IMR-90 (cell line): ENCODE data around the gene GALNT3. TPM values are rescaled to one million over a fixed set of nuclear protein-coding genes. Genes with fewer than 3 reads are reported as not detected.

Source experiments
- ATAC-seq: fragments of 200-7000 bp; cut with Tn5 transposase; 2 replicates; pipeline ENCODE4 v1.9.1; 2020; ENCODE audit warnings: low read depth, mild to moderate bottlenecking, moderate library complexity
- BruUV-seq: library from RNA; stranded (reverse); fragments of 400-500 nt; replicated peaks from 2 replicates; lab custom pipeline; 2021; lab: Mats Ljungman, UMichigan
- CTCF ChIA-PET: fragments of 300-600 bp; formaldehyde crosslinking; extraction: SDS; loops from one replicate; lab custom pipeline; 2021; ENCODE audit warnings: antibody characterized with exemption; lab: Yijun Ruan, JAX
- POLR2A ChIA-PET: fragments of 300-600 bp; sonication (Branson Sonifier 250); formaldehyde crosslinking; loops from one replicate; lab custom pipeline; 2022; ENCODE audit warnings: antibody characterized with exemption; ENCODE audit not compliant: unreplicated experiment; lab: Charles Lee
- DNase-seq: peaks from one replicate; pipeline ENCODE4 v3.0.0; 2013
- H2AFZ ChIP-seq: replicated peaks from 2 replicates; pipeline ENCODE3; 2013; ENCODE audit warnings: low read length, mild to moderate bottlenecking; ENCODE audit not compliant: poor library complexity
- H2AK5ac ChIP-seq: 2 replicates; pipeline ENCODE4 v1.6.1; 2013; ENCODE audit warnings: low read depth, low read length, inconsistent platforms
- H2AK9ac ChIP-seq: replicated peaks from 2 replicates; pipeline ENCODE3; 2013; ENCODE audit warnings: mild to moderate bottlenecking, low read depth, low read length, moderate library complexity; ENCODE audit not compliant: poor library complexity
- H2BK120ac ChIP-seq: 2 replicates; pipeline ENCODE4 v1.6.1; 2013; ENCODE audit warnings: low read depth, low read length, inconsistent platforms
- H2BK15ac ChIP-seq: 3 replicates; pipeline ENCODE4 v1.6.1; 2013; ENCODE audit warnings: low read depth, low read length, inconsistent platforms
- H2BK20ac ChIP-seq: 2 replicates; pipeline ENCODE4 v1.6.1; 2013; ENCODE audit warnings: low read depth, mild to moderate bottlenecking, inconsistent platforms, low read length, moderate library complexity
- H2BK5ac ChIP-seq: 2 replicates; pipeline ENCODE4 v1.6.1; 2013; ENCODE audit warnings: mild to moderate bottlenecking, low read depth, low read length, inconsistent platforms; ENCODE audit not compliant: poor library complexity, severe bottlenecking
- H3K14ac ChIP-seq: replicated peaks from 2 replicates; pipeline ENCODE4 v1.6.1; 2013; ENCODE audit warnings: low read depth, low read length, inconsistent platforms
- H3K18ac ChIP-seq: 2 replicates; pipeline ENCODE4 v1.6.1; 2013; ENCODE audit warnings: low read depth, low read length, control low read depth
- H3K23ac ChIP-seq: 2 replicates; pipeline ENCODE4 v1.6.1; 2013; ENCODE audit warnings: low read depth, low read length, inconsistent platforms
- H3K27ac ChIP-seq: 2 replicates; pipeline ENCODE4 v1.5.1; 2013; ENCODE audit warnings: mild to moderate bottlenecking, control low read depth, low read length; ENCODE audit not compliant: insufficient read depth
- H3K27me3 ChIP-seq: 2 replicates; pipeline ENCODE4 v1.6.1; 2013; ENCODE audit warnings: low read length; ENCODE audit not compliant: control insufficient read depth, insufficient read depth
- H3K36me3 ChIP-seq: 2 replicates; pipeline ENCODE4 v1.6.1; 2013; ENCODE audit warnings: low read length, mixed read lengths; ENCODE audit not compliant: control insufficient read depth, insufficient read depth
- H3K4ac ChIP-seq: 2 replicates; pipeline ENCODE4 v1.6.1; 2013; ENCODE audit warnings: low read depth, low read length, inconsistent platforms
- H3K4me1 ChIP-seq: 2 replicates; pipeline ENCODE4 v1.6.1; 2013; ENCODE audit warnings: low read length, mixed read lengths; ENCODE audit not compliant: control insufficient read depth, insufficient read depth
- H3K4me2 ChIP-seq: 2 replicates; pipeline ENCODE4 v1.6.1; 2013; ENCODE audit warnings: low read depth, mild to moderate bottlenecking, control low read depth, low read length, moderate library complexity
- H3K4me3 ChIP-seq: 2 replicates; pipeline ENCODE4 v1.5.1; 2013; ENCODE audit warnings: low read depth, mild to moderate bottlenecking, control low read depth, low read length, moderate library complexity; ENCODE audit not compliant: insufficient read depth
- H3K56ac ChIP-seq: 2 replicates; pipeline ENCODE4 v1.6.1; 2013; ENCODE audit warnings: low read length, inconsistent platforms; ENCODE audit not compliant: insufficient read depth; ENCODE audit errors: extremely low read depth
- H3K79me1 ChIP-seq, 2 experiments: 2 replicates each; pipeline ENCODE4 v1.6.1; 2013; ENCODE audit warnings: low read length in 2 of 2, inconsistent platforms in 1 of 2, low read depth in 1 of 2
- H3K9ac ChIP-seq: 2 replicates; pipeline ENCODE4 v1.6.1; 2013; ENCODE audit warnings: low read depth, low read length, control low read depth
- H3K9me1 ChIP-seq: 2 replicates; pipeline ENCODE4 v1.6.1; 2013; ENCODE audit warnings: low read length, inconsistent platforms; ENCODE audit not compliant: insufficient read depth
- H3K9me3 ChIP-seq: 2 replicates; pipeline ENCODE4 v1.6.1; 2013; ENCODE audit warnings: low read length; ENCODE audit not compliant: control insufficient read depth, insufficient read depth
- H4K20me1 ChIP-seq: 2 replicates; pipeline ENCODE4 v1.6.1; 2013; ENCODE audit warnings: low read length, inconsistent platforms; ENCODE audit not compliant: insufficient read depth
- H4K5ac ChIP-seq: 2 replicates; pipeline ENCODE4 v1.6.1; 2013; ENCODE audit warnings: mild to moderate bottlenecking, low read depth, low read length, control low read depth
- H4K8ac ChIP-seq, 2 experiments: 2 replicates each; pipeline ENCODE4 v1.6.1; 2013; ENCODE audit warnings: low read depth in 2 of 2, low read length in 2 of 2, control low read depth in 1 of 2, inconsistent platforms in 1 of 2
- H4K91ac ChIP-seq: 2 replicates; pipeline ENCODE4 v1.6.1; 2013; ENCODE audit warnings: low read depth, low read length, inconsistent platforms; ENCODE audit not compliant: insufficient read depth
- POLR2A ChIP-seq: IDR thresholded peaks from 2 replicates; pipeline ENCODE4 v1.6.1; 2012; ENCODE audit warnings: mild to moderate bottlenecking, low read depth, low read length
- RFX5 ChIP-seq: IDR thresholded peaks from 2 replicates; pipeline ENCODE4 v1.8.0; 2012; ENCODE audit warnings: low read depth, mild to moderate bottlenecking, low read length, moderate library complexity
- WGBS, 2 experiments: methylation state at CpG; one replicate each; pipeline versions ENCODE4 v1.1.5 to v1.1.7; 2013; ENCODE audit warnings: missing lambda C conversion rate in 2 of 2; ENCODE audit not compliant: insufficient read length in 1 of 2; ENCODE audit errors: extremely low coverage in 2 of 2; 5-methylcytosine and 5-hydroxymethylcytosine counted together
- dilution Hi-C: fragments of 300-500 bp; cut with HindIII; formaldehyde crosslinking; loops from one replicate; pipeline ENCODE4 v1.14.3; 2018; ENCODE audit warnings: low sequenced_read_pairs; ENCODE audit not compliant: unreplicated experiment
- in situ Hi-C: fragments of 300-500 bp; cut with MboI; formaldehyde crosslinking; loops from 3 replicates; pipeline ENCODE4 v1.14.3; 2019; ENCODE audit warnings: low sequenced_read_pairs, inconsistent platforms, mixed read lengths
- intact Hi-C: fragments of 100-400 bp; cut with micrococcal nuclease; formaldehyde crosslinking; loops from 2 replicates; pipeline ENCODE4 v1.10.0; 2022
- polyA plus RNA-seq, 3 experiments: library from polyadenylated mRNA; depleted of rRNA; stranded (reverse); fragments of >200 nt; gene quantifications; 2 replicates each; pipeline ENCODE4 v1.2.3, GENCODE V29; 2012; ENCODE audit warnings: low replicate concordance in 1 of 3
- total RNA-seq: library from RNA; depleted of rRNA; stranded (reverse); fragments of >200 nt; gene quantifications from 2 replicates; pipeline ENCODE4 v1.2.3, GENCODE V29; 2012

GALNT3 gene
- total and polyA plus RNA-seq, 2 of the 4 experiments (the other 2 are of a cell fraction), result 1.1 to 2.0 TPM

DNA sequence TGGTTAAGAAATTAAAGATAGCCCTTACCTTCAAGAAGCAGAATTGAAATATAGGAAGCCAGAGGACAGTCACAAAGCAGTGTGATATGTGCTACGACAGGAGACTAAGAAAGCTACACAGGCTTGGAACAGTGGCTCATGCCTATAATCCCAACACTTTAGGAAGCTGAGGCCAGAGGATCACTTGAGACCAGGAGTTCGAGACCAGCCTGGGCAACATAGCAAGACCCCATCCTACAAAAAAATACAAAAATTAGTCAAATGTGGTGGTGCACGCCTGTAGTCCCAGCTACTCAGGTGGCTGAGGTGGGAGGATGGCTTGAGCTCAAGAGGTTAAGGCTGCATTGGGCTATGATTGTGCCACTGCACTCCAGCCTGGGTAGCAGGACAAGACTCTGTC, 21.9 kb downstream of the GALNT3 start:
- no peak overlapping the region for H2BK20ac ChIP-seq
- TF ChIP-seq POLR2A, result no peak
- TF ChIP-seq RFX5, result no peak
- H2BK5ac ChIP-seq, result no peak overlapping the region
- H3K4me1 ChIP-seq, result no peaks in the 10 kb centered on the region
- H3K9me1 ChIP-seq, result no peaks in the 10 kb centered on the region
- no peak overlapping the region for H3K27ac ChIP-seq
- no peak overlapping the region for H3K14ac ChIP-seq
- no peaks in the 10 kb centered on the region for H4K20me1 ChIP-seq
- dilution Hi-C loops (no loop called here), in situ Hi-C loops (no loop called here), intact Hi-C loops (no loop called here)
- no peak overlapping the region for H3K9ac ChIP-seq
- no peak overlapping the region for H3K18ac ChIP-seq
- H2AK9ac ChIP-seq, result no peak overlapping the region
- H4K5ac ChIP-seq, result no peak overlapping the region
- no peaks in the 10 kb centered on the region for H3K9me3 ChIP-seq
- H2AFZ ChIP-seq, result no peak overlapping the region
- ChIA-PET POLR2A (no interaction called here), CTCF (no interaction called here)
- no peak overlapping the region for H2AK5ac ChIP-seq
- H3K56ac ChIP-seq, result no peak overlapping the region
- DNase-seq (no peak), ATAC-seq (no peak)
- H3K27me3 ChIP-seq, result no peaks in the 10 kb centered on the region
- no peak overlapping the region for H3K4me2 ChIP-seq
- H3K4ac ChIP-seq, result no peak overlapping the region
- no peak overlapping the region for H4K91ac ChIP-seq
- no CpG with 5 or more reads among the region's 3 CpGs for WGBS, 2 experiments
- no peaks in the 10 kb centered on the region for H3K36me3 ChIP-seq
- H4K8ac ChIP-seq, result no peak overlapping the region
- H2BK15ac ChIP-seq, result no peak overlapping the region
- no peak overlapping the region for H3K4me3 ChIP-seq
- H2BK120ac ChIP-seq, result no peak overlapping the region
- H3K79me1 ChIP-seq, result no peaks in the 10 kb centered on the region
- no TSS peak for BruUV-seq
- no peak overlapping the region for H3K23ac ChIP-seq
